Erythroblast (primary cell): Measurements from ENCODE around the gene FAM163A.
"Not testable (repeated sequence)": the region's sequence is repeated elsewhere in the genome, so short reads cannot be mapped to it uniquely, and the experiment has no call there.

ENCODE experiments used
- DNase-seq, 2 experiments: peaks; one replicate each; lab custom pipeline; 2025; lab: John Stamatoyannopoulos, UW
- GATA1 ChIP-seq: IDR thresholded peaks from 2 replicates; pipeline ENCODE4 v1.6.1; 2011; ENCODE audit warnings: low read depth, mild to moderate bottlenecking, control low read depth, low read length, moderate library complexity
- POLR2A ChIP-seq: IDR thresholded peaks from 2 replicates; pipeline ENCODE4 v1.6.1; 2011; ENCODE audit warnings: mild to moderate bottlenecking, low read length

The FAM163A gene

GRCh38 chr1:179793281-179793680 lies 50.2 kb downstream of the FAM163A start:
- no peak for DNase-seq
- no peak for TF ChIP-seq GATA1
- no peak for TF ChIP-seq POLR2A

GRCh38 chr1:179794146-179794545 lies 51.1 kb downstream of the FAM163A start:
- no peak for DNase-seq
- TF ChIP-seq GATA1 = no peak
- TF ChIP-seq POLR2A = no peak

- TF ChIP-seq GATA1 (no peak), POLR2A (no peak)
- DNase-seq = no peak
These were observed 51.6 kb downstream of the FAM163A start for GRCh38 chr1:179794669-179795068.

- TF ChIP-seq POLR2A = no peak
- no peak for TF ChIP-seq GATA1
- DNase-seq = no peak
These were observed 55.2 kb downstream of the FAM163A start for GRCh38 chr1:179798213-179798863.

GRCh38 chr1:179798864-179799516 lies 55.9 kb downstream of the FAM163A start:
- no peak for DNase-seq
- no peak for TF ChIP-seq POLR2A
- no peak for TF ChIP-seq GATA1

- DNase-seq = no peak
- no peak for TF ChIP-seq GATA1
- no peak for TF ChIP-seq POLR2A
These were observed 57.4 kb downstream of the FAM163A start for GRCh38 chr1:179800481-179800880.

- TF ChIP-seq GATA1 (no peak), POLR2A (no peak)
- DNase-seq = no peak
These were observed 60.0 kb downstream of the FAM163A start for GRCh38 chr1:179803104-179803503.

- no peak for DNase-seq
- no peak for TF ChIP-seq GATA1
- TF ChIP-seq POLR2A = no peak
These were observed 60.8 kb downstream of the FAM163A start for GRCh38 chr1:179803918-179804317.

GRCh38 chr1:179804417-179804816 lies 61.3 kb downstream of the FAM163A start:
- DNase-seq = not testable (repeated sequence)

- TF ChIP-seq GATA1 (no peak), POLR2A (no peak)
- DNase-seq = no peak
These were observed 62.5 kb downstream of the FAM163A start for GRCh38 chr1:179805291-179806195.

GRCh38 chr1:179806333-179806732 lies 63.2 kb downstream of the FAM163A start:
- no peak for DNase-seq

GRCh38 chr1:179807291-179807690 lies 64.2 kb downstream of the FAM163A start:
- DNase-seq = no peak
- TF ChIP-seq POLR2A (no peak), GATA1 (no peak)

More at GRCh38 chr1:179806333-179806732, 63.2 kb downstream of the FAM163A start:
- no peak for TF ChIP-seq GATA1
- TF ChIP-seq POLR2A = no peak

- no peak for DNase-seq
- no peak for TF ChIP-seq POLR2A
- no peak for TF ChIP-seq GATA1
These were observed 64.8 kb downstream of the FAM163A start for GRCh38 chr1:179807691-179808485.
